ENCODE data around the gene PRAF2. TPM values are rescaled to one million over a fixed set of nuclear protein-coding genes. Genes with fewer than 3 reads are reported as not detected.

Gene PRAF2
- total and polyA plus RNA-seq, 2 donors = 4.3 to 44.0 TPM

DNA sequence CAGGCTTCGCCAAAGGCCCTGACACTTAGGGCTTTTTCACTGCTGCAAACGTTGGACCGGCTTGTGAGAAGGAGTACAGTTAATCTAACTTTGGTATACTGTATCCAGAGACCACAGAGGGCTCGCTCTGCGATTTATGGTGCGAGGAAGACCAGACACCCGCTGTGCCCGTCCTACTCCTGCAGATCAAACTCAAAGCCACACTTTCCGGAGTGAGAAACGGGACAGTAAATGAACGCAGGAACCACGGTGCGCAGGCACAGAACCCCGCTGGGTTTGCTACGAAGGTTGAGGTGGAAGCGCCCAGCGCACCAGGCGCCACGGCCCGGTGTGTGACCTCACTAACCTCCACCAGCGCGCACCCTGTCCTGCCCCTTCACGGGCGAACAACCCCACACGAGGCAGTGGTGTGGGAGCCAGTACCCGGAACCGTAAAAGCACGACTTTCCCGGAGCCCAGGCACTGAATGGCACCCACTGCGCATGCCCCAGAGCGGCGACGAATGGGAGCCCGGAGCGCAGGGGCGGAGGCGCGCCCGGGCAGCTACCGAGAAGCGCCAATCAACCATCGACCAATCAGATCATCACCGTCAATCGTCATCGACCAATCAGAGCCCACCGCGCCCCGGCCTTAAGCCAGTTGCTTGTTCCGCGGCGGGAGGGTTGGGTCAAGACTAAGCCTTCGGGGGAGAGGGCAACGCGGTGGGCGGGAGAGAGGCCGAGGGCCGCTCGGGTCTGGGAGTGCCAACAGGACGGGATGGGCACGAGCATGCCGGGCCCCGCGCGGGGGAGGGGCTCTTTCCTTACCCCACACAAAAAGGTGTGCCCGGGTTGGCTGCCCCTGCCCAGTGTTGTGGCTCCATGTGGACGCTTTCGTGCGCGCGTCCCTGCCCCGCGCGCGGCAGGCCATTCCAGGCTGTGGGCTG, 27.2 kb upstream of the PRAF2 start:
- Histone ChIP-seq H3K27ac (ENCODE audit: low read depth) (peak overlapping the region; percentile 56), H3K4me1 (ENCODE audit: insufficient read depth) (no peaks in the 10 kb centered on the region), H3K4me3 (ENCODE audit: low read depth, low read length) (peak overlapping the region; percentile 46), H3K36me3 (ENCODE audit: insufficient read depth) (no peaks in the 10 kb centered on the region)
- under 1% methylated on average over 74 of the region's 74 CpGs for WGBS
- peak; percentile 83 for DNase-seq (ENCODE audit: extremely low spot score)

DNA sequence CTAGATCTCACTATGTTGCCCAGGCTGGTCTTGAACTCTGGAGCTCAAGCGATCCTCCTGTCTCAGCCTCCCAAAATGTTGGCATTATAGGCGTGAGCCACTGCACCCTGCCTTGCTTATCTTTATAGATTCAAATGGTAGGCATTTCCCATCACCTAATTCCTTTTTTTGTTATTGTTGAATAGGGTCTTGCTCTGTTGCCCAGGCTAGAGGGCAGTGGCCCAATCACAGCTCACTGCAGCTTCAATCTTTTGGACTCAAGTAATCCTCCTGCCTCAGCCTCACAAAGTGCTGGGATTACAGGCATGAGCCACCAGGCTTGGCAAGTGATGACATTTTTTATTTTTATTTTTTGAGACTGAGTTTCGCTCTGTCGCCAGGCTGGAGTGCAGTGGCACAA, 22.6 kb upstream of the PRAF2 start:
- WGBS = over 99% methylated on average over 4 of the region's 4 CpGs
- H3K4me3 ChIP-seq (ENCODE audit: low read depth, low read length) = no peak overlapping the region
- H3K36me3 ChIP-seq (ENCODE audit: insufficient read depth) = no peaks in the 10 kb centered on the region
- no peak for DNase-seq (ENCODE audit: extremely low spot score)
- no peaks in the 10 kb centered on the region for H3K4me1 ChIP-seq (ENCODE audit: insufficient read depth)
- H3K27ac ChIP-seq (ENCODE audit: low read depth) = no peak overlapping the region

DNA sequence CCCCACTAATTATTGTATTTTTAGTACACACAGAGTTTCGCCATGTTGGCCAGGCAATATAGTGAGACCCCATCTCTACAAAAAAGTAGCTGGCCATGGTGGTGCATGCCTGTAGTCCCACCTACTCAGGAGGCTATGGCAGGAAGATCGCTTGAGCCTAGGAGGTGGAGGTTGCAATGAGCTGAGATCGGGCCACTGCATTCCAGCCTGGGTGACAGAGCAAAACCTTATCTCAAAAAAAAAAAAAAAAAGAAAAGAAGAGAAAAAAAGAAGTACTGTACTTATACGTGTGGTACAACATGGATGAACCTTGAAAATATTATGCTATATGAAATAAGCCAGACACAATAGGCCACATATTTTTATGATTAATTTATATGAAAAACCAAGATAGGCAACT, 15.8 kb upstream of the PRAF2 start:
- Histone ChIP-seq H3K27ac (ENCODE audit: low read depth) (no peak overlapping the region), H3K36me3 (ENCODE audit: insufficient read depth) (no peaks in the 10 kb centered on the region), H3K4me3 (ENCODE audit: low read depth, low read length) (no peak overlapping the region), H3K4me1 (ENCODE audit: insufficient read depth) (no peaks in the 10 kb centered on the region)
- 77% methylated on average over 4 of the region's 4 CpGs for WGBS
- DNase-seq (ENCODE audit: extremely low spot score) = no peak

DNA sequence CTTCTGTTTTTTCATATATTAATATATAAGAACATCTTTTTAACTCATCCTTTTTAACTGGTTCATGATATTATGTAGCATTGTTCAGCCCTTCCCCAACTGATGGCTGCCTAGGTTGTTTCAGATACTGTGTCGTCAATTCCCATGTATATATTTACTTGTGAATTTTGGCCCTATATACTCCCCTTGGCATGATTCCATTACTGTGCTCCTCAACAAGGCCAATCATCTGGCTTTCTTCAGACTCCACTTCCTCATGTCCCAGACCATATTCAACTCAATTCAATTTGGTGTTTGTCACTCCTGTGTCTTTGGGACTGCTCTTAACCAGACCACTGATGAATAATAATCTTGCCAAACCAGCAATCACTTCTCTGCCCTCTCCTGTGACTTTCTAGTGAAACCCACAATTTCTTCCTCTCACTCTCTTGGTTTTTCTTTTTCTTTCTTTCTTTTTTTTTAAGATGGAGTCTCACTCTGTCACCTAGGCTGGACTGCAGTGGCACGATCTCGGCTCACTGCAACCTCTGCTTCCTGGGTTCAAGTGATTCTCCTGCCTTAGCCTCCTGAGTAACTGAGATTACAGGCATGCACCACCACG, 8.6 kb upstream of the PRAF2 start:
- DNase-seq (ENCODE audit: extremely low spot score) = no peak
- Histone ChIP-seq H3K4me3 (ENCODE audit: low read depth, low read length) (no peak overlapping the region), H3K36me3 (ENCODE audit: insufficient read depth) (peaks cover 2% of the 10 kb centered on the region), H3K27ac (ENCODE audit: low read depth) (no peak overlapping the region), H3K4me1 (ENCODE audit: insufficient read depth) (no peaks in the 10 kb centered on the region)
- 67% methylated on average over 4 of the region's 4 CpGs for WGBS

DNA sequence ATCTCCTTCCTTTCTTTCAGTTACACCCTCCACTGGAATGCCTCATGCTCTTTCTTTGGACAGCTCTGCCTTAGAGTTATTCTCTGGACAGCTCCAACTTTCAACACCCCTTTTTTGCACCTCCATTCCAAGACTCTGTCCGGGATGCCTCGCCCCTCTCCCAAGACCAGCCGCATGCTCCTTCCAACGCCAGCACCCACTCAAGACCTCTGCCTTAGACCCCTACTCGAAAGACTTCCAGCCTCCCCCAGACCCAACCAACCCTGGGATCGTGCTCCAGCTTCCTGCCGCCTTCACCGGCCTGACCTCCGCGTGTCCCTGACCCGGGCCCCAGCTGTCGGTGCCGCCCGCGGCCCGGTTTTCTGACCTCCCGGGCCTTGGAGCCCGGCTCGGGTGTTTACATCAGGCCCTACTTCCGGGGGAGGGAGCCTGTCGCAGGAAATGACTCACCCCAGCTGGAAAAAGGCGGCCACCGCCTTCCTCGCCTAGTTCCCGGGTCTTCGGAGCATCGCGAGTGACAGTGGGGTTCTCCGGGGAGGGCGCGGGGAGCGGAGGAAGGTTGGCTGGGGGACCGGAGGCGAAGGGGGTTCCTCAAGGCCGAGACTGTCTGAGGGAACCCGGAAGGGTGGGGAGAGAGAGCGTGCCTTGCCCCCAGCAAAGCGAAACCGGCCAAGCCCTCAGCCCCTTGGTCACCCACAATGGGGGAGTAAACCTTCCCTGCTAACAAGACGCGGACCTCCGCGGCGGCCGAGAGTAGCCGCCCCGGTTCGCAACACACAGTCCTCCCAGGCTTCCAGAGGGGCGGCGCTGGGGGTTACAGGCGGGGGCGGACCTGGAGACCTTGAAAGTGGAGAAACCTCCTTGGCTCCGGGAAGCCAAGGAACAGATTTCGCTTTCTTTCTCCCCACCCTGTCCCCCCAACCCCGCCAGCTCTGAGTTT, 6.0 kb upstream of the PRAF2 start, which contains the start of gene WDR45:
WDR45 (minus strand) TSS at position 399 of the 940 bp plus-strand sequence. CDS start 1,792 bp downstream, outside the sequence.
- peak within 1 kb of the TSS; percentile 75 for H3K4me3 ChIP-seq (ENCODE audit: low read depth, low read length)
- WGBS = under 1% methylated on average over 55 of the region's 55 CpGs
- no peak for DNase-seq (ENCODE audit: extremely low spot score)
- peaks cover 6% of the 10 kb centered on the region for H3K36me3 ChIP-seq (ENCODE audit: insufficient read depth)
- no peaks in the 10 kb centered on the region for H3K4me1 ChIP-seq (ENCODE audit: insufficient read depth)
- H3K27ac ChIP-seq (ENCODE audit: low read depth) = peak within 1 kb of the TSS; percentile 93

DNA sequence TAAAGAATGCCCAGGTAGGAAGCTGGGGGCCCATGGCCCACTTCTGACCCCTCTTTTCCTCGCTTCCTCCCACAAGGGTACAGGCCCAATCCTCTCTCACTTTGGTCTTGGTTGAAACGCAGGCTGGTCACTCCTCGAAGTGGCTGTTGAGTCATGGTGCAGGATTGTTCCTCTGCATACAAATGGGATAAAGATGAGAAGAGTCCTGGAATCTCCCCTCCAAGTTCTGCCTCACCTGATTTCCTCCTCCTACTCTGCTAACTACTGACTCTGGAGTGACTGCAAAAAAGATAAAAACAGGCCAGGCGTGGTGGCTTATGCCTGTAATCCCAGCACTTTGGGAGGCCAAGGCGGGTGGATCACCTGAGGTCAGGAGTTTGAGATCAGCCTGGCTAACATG, 4.1 kb upstream of the PRAF2 start:
- Histone ChIP-seq H3K36me3 (ENCODE audit: insufficient read depth) (peaks cover 6% of the 10 kb centered on the region), H3K4me3 (ENCODE audit: low read depth, low read length) (no peak overlapping the region), H3K4me1 (ENCODE audit: insufficient read depth) (no peaks in the 10 kb centered on the region), H3K27ac (ENCODE audit: low read depth) (no peak overlapping the region)
- WGBS = 80% methylated on average over 5 of the region's 5 CpGs
- no peak for DNase-seq (ENCODE audit: extremely low spot score)

DNA sequence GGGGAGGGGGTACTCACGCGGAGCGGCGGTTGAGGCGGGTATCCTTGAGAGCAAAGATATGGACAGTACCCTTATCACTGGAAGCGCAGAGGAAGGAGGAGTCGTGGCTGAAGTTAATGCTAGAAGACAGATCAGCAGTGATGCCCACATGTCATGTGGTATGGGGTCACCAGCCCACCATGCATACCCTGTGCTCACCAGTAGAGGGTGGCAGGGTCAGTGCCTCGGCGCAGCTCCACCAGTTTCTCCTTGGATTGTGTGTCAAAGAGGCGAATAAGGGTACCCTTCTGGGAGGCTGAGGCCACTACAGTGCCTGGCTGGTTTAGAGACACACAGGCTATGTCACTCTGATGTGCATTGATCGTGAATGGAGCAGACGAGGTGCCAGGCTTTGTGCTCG, 1.5 kb upstream of the PRAF2 start:
- H3K36me3 ChIP-seq (ENCODE audit: insufficient read depth) = peaks cover 6% of the 10 kb centered on the region
- WGBS = 87% methylated on average over 13 of the region's 13 CpGs
- H3K27ac ChIP-seq (ENCODE audit: low read depth) = no peak overlapping the region
- no peak for DNase-seq (ENCODE audit: extremely low spot score)
- H3K4me3 ChIP-seq (ENCODE audit: low read depth, low read length) = no peak overlapping the region
- H3K4me1 ChIP-seq (ENCODE audit: insufficient read depth) = peaks cover 1% of the 10 kb centered on the region

DNA sequence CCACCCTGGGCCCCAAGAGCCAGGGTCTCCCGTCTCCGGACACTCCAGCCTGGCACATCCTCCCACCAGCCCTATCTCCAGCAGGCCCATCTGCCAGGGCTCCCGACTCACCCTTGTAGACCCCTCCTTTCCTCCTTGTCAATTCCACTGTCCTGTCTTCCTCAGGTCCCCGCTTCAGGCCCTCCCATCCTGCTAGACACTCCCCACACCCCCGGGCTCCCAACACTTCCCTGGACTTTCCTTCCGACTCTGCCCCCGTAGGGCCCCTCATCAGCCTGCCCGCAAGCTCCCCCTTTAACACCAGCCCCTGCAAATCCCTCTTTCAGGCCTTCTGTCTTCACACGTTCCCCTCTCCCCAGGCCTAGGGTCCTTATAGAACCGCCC, 1.1 kb downstream of the PRAF2 start:
- H3K4me3 ChIP-seq (ENCODE audit: low read depth, low read length) = peak overlapping the region; percentile 46
- H3K27ac ChIP-seq (ENCODE audit: low read depth) = peak overlapping the region; percentile 55

DNA sequence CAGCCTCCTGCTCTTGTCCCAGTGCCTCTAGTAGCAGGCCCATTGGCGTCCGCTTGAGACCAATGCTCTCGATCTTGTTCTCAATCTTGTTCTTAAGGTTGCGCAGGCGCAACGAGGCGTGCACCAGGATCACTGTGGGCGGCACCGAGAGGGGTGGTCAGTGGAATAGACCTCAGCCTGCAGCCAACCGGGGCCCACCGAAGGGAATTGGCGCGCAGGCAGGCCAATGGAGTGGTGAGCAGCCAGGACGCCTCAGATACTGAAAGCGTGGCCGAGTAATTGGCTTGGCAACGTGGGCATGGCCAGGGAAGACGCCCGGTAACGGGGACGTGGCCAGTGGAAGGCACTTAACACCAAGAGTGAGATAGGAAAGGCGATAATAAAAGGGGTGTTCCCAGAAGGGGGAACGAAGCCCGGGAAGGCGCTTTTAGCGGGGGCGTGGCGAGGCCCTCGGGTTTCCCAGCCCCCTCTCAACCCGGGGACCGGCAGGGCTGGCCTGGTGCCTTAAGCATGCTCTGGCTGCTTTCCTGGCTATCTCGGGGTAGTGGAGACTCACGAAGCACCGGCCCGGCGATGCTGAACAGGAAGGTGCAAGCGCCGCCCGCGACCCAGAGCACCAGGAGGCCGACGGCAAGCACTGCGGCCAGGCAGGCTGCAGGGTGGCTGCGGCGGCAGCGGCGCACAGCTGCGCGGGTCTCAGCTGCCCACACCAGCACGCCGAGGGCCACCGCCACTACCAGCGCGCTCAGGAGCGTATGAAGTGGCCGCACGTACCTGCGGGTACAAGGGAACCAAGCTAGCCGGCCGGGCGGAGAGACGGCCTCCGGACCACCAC, 1.7 kb downstream of the PRAF2 start:
- WGBS = 16% methylated on average over 63 of the region's 63 CpGs
- peak overlapping the region; percentile 46 for H3K4me3 ChIP-seq (ENCODE audit: low read depth, low read length)
- peak; percentile 43 for DNase-seq (ENCODE audit: extremely low spot score)
- peaks cover 1% of the 10 kb centered on the region for H3K4me1 ChIP-seq (ENCODE audit: insufficient read depth)
- H3K36me3 ChIP-seq (ENCODE audit: insufficient read depth) = peaks cover 3% of the 10 kb centered on the region
- H3K27ac ChIP-seq (ENCODE audit: low read depth) = peak overlapping the region; percentile 55

More for the DNA sequence above, 1.1 kb downstream of the PRAF2 start:
- no peak for DNase-seq (ENCODE audit: extremely low spot score)
- peaks cover 1% of the 10 kb centered on the region for H3K4me1 ChIP-seq (ENCODE audit: insufficient read depth)
- peaks cover 6% of the 10 kb centered on the region for H3K36me3 ChIP-seq (ENCODE audit: insufficient read depth)
- 15% methylated on average over 10 of the region's 10 CpGs for WGBS

DNA sequence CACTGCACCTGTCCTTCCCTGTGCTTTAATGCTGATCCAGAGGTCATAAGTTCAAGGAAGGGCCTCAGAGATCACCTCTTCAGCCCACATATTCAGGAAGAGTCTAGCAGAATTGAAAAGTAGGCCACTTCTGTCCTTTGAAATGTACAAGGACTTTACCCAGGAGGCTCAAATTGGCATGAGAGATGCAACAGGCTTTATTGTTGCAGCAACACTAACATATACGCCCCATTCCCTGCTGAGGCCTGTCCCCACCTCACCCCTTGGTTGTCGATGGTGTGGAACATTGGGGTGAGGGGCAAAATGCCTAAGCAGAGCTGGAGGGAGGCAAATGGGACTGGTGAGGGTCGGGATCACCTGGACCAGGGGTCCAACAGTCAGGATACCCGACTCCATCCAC, 2.8 kb downstream of the PRAF2 start:
- H3K36me3 ChIP-seq (ENCODE audit: insufficient read depth) = peaks cover 3% of the 10 kb centered on the region
- H3K27ac ChIP-seq (ENCODE audit: low read depth) = no peak overlapping the region
- DNase-seq (ENCODE audit: extremely low spot score) = no peak
- no peak overlapping the region for H3K4me3 ChIP-seq (ENCODE audit: low read depth, low read length)
- WGBS = 91% methylated on average over 4 of the region's 4 CpGs
- H3K4me1 ChIP-seq (ENCODE audit: insufficient read depth) = peaks cover 1% of the 10 kb centered on the region

DNA sequence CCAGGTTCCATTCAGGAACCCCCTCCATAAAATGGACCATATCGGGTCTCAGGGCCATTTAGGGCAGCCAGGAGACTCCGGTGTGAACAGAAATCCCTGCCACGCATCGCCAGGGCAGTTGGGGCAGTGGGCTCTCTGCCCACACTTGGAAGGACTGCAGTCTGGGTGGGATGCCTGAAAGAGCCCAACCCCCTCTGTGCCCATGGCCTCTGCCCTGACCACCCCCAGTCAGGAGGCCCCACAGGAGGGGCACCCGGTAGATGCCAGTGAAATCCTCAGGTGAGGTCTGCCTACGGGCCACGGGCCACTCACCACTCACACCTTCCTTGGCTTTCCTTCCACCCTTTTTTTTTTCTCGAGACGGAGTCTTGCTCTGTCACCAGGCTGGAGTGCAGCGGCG, 4.8 kb downstream of the PRAF2 start:
- DNase-seq (ENCODE audit: extremely low spot score) = no peak
- Histone ChIP-seq H3K4me1 (ENCODE audit: insufficient read depth) (peaks cover 1% of the 10 kb centered on the region), H3K4me3 (ENCODE audit: low read depth, low read length) (no peak overlapping the region), H3K27ac (ENCODE audit: low read depth) (no peak overlapping the region), H3K36me3 (ENCODE audit: insufficient read depth) (peaks cover 4% of the 10 kb centered on the region)
- WGBS = 85% methylated on average over 11 of the region's 11 CpGs

DNA sequence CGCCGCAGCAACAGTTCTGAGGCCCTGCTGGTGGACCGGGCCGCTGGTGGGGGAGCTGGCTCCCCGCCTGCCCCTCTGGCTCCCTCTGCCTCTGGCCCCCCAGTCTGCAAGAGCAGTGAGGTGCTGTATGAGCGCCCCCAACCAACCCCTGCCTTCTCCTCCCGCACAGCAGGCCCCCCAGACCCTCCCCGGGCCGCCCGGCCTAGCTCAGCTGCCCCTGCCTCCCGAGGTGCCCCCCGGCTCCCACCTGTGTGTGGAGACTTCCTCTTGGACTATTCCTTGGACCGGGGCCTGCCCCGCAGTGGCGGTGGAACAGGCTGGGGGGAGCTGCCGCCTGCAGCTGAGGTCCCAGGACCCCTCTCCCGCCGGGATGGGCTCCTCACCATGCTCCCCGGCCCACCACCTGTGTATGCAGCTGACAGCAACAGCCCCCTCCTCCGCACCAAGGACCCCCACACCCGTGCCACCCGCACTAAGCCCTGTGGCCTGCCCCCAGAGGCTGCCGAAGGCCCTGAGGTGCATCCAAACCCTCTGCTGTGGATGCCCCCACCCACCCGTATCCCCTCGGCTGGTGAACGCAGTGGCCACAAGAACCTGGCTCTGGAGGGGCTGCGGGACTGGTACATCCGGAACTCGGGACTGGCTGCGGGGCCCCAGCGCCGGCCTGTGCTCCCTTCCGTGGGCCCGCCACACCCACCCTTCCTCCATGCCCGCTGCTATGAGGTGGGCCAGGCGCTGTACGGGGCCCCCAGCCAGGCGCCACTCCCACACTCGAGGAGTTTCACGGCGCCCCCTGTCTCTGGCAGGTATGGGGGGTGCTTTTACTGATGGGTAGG, 6.3 kb downstream of the PRAF2 start:
- Histone ChIP-seq H3K4me1 (ENCODE audit: insufficient read depth) (no peaks in the 10 kb centered on the region), H3K27ac (ENCODE audit: low read depth) (no peak overlapping the region), H3K4me3 (ENCODE audit: low read depth, low read length) (no peak overlapping the region), H3K36me3 (ENCODE audit: insufficient read depth) (peaks cover 4% of the 10 kb centered on the region)
- DNase-seq (ENCODE audit: extremely low spot score) = no peak
- WGBS = 90% methylated on average over 41 of the region's 41 CpGs
